Inferior parietal cortex (tissue), 1 donor: ENCODE results near the gene KDM4B.

Experiments
- DNase-seq: peaks from one replicate; pipeline ENCODE4 v3.0.0-alpha.2; 2016; ENCODE audit errors: extremely low spot score

KDM4B gene

DNA sequence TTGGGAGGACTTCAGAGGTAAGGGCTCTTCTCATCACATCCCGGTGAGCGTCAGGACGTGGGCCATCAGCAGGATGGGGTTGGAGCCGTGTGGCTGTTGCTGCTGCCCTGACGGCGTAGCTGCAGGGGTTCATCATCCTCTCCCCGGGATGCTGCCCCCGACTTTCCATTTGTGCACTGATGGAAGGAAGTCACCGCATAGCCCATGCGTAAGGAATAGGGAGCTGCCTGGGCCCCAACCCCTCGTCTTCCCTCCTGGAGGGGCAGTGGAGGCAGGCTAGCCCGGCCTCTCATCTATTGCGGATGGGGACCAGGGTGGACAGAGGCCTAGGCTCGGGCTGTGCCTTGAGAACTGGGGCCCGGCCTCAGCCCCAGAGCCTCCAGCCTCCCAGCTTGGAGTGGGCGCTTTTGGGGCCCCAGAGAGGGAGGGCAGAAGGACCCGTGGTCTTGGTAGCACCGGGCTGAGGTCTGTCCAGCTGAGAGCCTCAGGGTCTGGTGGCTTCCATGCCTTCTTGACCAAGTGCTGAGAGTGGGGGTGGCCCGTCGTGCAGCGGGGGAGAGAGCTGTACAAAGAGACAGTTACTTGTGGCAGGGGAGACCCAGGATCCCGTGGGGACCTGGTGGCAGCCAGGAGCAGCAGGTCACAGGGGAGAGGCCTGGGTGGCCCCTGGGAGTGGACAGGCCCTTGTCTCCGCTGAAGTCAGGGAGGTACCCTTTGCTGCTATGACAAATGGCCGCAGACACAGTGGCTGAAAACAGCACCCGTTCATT, 44.0 kb downstream of the KDM4B start:
- no peak for DNase-seq

DNA sequence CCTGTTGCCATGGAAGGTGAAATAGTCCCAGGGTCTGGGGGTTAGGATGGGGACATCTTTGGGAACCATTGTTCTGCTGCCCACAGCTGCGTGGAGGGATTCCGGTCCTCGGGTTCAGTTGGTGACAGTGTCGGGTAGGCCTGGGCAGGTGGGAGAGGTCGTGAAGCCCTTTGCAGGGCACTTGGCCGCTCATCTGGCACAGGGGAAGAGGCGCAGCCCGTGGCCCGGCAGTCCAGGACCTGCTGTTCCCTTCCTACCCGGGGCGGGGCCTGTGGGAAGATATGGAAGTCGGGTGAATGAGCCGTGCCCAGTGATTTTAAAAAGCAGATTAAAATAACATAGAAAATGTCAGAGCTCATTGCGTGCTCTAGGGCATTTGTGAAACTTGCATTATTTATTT, 44.8 kb downstream of the KDM4B start:
- no peak for DNase-seq

DNA sequence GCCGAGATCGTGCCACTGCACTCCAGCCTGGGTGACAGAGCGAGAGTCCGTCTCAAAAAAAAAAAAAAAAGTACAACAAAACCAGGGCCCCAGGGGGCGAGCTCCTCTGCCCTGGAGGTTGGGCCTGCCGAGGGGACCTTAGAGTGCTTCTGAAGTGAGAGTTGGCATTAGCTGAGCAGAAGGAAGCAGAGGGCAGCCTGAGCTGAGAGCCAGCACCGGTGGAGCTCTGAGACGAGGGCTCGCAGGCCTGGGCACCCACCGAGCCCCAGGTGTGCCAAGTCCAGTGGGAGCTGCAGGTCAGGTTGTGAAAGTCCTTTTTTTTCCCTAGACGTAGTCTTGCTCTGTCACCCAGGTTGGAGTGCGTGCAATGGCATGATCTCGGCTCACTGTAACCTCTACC, 46.0 kb downstream of the KDM4B start:
- no peak for DNase-seq

DNA sequence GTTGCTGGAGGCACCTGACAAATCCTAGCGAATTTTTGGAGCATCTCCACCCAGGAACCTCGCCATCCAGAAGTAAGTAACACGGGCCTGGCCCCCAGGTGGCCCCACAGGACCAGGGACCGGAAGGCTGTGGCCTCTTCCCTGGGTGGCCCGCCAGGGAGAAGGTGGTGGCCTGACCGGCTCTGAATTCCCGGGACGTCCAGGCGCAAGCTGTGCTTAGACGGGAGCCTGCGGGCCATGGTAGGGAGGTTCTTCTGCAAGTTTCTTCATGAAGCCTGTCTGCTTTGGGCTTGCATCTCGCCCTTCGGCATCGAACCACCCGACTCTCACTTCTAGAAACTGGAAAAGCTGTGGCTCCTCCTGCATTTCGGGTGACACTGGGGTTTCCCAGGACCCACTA, 47.4 kb downstream of the KDM4B start:
- no peak for DNase-seq

DNA sequence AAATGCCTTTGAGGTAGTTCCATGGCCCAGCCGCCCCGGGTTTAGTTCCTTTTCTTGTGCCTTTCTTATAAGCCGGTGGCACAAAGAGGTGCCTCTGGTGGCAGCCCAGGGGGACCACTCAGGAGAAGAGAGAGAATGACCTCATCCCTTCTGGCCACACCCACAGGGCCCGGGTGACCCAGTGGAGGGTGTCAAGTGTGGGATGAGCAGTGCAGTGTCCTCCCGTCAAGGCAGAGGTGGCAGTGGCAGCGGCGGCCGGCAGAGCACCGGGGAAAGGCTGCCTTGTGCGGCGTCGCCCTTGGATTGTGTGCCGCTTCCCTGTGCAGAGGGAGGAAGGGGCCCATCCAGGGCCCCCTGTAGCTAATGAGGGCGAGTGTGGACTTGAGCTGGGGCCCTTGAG, 47.9 kb downstream of the KDM4B start:
- DNase-seq: no peak

DNA sequence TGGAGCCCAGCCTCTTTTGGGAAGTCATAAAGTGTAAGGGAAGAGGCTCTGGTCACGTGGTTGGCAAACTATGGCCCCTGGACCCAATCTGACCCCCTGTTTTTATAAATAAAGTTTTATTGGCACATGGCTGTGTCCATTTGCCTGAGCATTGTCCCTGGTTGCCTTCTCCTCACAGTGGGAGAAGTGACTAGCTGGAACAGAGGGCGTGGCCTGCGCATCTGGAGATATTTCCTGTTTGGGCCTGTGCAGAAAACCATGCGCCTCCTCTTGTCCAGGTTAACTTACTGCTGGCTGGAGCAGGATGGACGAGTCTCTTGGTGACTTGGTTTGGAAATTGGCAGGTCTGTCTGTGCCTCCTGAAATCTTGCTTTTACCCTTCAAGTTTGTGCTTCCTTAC, 48.3 kb downstream of the KDM4B start:
- DNase-seq: no peak

DNA sequence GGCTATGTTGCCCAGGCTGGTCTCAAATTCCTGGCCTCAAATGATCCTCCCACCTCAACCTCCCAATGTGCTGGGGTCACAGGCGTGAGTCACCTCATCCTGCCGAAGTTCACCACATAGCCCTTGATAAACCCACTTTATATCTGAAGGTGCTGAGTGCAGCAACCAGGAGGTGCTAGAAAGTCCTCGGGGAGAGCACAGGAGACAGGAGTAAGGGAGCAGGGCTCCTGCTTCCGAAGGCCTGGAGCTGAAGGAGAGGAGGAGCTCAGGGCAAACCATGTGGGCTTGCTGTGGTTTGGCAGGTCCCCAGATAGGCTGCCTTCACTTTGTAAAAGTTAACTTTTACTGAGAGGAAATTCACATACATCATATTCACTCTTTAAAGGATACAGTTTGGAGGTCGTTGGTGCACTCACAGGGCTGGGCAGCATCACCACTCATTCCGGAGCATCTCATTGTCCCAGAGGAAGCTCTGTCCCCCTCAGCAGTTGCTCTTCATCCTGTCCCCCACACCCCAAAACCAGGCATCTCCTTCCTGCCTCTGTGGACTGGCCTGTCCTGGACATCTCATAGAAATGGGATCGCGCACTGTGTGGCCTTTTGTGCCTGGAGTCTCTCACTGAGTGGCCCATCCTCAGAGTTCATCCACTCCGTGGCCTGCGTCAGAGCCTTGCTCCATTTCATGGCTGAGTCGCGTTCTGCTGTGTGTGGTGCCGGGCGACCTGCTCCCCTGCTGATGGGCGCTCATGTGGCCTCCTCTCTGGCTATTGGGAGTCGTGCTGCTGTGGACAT, 49.5 kb downstream of the KDM4B start:
- no peak for DNase-seq

DNA sequence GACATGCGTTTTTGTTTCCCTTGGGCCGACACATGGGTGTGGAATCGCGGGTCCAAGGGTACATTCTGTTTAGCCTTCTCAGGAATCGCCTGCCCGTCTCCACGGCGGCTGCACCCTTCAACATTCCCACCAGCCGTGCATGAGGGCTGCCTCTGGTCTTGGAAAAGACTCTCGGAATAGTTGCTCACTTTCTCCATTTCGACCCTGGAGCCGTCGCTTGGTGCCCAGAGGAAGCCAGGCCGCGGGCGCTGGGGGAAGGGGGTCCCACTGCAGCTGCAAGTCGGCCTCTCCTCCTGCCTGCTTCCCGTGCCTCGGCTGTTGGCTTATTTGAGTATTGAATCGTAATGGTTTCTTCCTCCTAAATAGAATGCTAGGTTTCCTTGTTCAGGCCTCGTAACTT, 51.5 kb downstream of the KDM4B start:
- no peak for DNase-seq

DNA sequence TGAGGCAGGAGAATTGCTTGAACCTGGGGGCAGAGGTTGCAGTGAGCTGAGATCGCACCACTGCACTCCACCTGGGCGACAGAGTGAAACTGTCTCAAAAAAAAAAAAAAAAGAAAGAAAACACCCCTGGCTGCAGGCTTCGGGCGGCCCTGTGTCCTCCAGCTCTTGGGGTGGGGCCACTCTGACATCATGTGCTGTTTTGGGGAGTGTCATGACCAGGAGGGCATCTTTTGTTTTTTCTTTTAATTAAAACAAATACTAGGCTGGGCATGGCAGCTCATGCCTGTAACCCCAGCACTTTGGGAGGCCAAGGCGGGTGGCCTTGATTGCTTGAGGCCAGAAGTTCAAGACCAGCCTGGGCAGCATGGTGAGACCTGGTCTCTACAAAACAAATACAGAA, 52.1 kb downstream of the KDM4B start:
- no peak for DNase-seq

DNA sequence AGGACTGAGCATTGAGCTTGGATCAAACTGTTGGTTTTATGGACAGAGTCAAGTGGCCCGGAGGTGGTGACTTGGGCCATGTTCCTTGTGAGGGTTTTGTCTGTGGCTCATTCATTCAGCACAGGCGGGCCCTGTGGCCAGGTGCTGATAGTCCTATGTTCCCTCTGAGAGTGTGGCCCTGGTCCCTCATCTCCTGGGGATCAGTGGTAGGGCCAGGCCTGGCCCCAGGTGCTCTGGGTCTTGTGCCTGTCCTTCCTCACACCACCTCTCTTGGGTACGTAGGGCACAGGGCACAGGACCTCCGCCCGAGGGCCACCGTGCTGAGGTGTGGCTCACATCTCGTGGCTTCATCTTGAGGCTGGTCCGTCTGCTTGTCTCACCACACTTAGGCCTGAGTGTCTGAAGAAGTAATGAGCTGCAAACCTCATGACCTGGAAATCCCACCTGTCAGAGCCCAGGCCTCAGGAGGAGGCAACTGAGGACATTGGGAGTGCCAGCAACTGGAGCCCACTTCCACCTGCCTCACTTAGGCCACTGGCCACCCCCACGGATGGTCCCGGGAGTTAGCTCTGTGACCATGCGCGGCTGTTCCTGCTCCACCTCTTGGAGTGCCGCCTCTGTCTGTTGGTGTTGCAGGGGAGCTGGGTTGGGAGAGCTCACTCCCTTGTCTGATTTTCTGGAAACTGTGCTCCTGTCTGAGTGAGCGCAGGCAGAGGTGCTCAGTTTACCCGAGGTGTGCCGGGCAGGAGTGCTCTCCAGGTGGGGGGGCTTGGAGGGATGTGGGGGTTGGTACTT, 53.4 kb downstream of the KDM4B start:
- no peak for DNase-seq

DNA sequence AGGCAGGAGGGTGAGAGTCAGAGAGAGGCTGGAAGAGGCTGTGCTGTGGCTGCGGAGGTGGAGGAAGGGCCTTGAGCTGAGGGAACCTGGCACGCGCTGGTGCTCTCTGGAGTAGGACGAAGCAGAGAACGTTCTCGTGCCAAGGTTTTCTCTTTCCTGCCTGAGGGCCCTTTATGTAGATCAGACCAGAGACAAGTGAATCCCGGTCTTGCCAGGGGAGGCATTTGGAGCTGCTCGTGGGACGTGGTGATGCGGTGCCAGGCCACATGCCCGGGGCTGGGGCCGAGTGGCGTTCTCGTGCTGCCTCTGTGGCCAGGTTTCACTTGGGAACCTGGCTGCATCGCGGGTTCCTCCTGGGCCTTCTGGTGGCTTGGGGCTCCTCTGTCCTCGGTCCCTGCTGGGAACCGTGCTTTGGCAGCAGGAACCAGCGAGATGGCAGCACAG, 54.2 kb downstream of the KDM4B start:
- no peak for DNase-seq

DNA sequence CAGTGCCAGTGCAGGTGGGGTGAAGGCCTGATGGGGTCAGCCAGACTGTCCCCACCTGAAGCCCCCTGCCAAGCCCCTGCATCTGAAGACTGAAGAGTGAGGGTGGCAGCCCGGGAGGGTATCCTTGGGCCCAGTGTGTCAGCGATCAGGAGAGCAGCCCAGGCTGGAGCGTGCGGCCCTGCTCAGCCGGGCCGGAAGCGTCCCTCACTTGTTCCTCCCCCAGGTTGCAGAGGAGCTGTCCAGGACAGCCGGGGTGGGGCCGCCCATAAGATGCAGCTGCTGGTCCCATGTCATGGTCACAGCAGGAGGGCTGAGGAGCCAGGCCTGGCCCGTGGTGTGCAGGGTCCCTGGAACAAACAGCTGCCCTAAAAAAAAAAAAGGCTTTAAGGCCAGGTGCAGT, 55.4 kb downstream of the KDM4B start:
- no peak for DNase-seq

DNA sequence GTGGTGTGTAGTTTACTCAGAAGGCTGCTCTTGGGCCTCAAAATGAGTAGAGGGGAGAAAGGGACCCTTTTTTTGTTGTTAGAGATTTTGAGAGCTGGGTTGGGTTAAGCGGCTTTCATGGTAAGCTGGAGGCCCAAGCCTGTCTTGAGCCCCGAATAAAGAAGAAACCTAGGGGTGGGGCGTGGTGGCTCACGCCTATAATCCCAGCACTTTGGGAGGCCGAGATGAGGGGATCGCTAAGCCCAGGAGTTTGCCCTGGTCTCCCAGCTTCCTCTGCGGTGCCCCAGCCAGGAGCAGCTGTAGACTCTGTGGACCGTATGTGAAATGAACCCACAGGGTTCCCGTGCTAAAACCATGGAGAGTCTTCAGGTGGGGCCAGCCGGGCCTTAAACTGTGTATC, 56.1 kb downstream of the KDM4B start:
- DNase-seq: no peak

DNA sequence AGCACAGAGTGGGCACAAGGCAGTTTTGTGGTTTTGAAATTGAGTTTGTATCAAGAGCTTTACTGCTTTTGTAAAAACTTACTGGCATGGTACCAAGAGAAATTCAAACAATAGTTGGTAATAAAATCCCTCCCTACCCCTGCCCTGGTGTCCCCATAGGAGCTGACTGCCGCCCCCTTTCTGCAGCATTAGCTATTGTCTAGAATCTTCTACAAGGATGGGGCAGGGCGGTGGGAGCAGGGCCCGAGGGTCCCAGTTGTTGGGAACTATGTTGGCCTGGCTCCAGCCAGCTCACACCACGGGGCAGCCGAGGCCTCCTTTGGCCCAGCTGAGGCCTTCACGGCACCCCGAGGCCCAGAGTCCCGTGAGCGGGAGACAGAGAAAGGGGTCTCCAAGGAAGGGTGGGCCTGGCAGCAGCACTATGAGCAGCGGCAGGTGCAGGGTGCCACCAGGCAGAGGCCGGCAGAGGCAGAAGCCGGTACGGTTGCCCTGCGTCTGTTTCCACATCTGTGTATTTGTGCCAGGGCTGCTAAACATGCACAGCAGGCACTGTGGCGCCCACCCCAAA, 57.9 kb downstream of the KDM4B start:
- no peak for DNase-seq

DNA sequence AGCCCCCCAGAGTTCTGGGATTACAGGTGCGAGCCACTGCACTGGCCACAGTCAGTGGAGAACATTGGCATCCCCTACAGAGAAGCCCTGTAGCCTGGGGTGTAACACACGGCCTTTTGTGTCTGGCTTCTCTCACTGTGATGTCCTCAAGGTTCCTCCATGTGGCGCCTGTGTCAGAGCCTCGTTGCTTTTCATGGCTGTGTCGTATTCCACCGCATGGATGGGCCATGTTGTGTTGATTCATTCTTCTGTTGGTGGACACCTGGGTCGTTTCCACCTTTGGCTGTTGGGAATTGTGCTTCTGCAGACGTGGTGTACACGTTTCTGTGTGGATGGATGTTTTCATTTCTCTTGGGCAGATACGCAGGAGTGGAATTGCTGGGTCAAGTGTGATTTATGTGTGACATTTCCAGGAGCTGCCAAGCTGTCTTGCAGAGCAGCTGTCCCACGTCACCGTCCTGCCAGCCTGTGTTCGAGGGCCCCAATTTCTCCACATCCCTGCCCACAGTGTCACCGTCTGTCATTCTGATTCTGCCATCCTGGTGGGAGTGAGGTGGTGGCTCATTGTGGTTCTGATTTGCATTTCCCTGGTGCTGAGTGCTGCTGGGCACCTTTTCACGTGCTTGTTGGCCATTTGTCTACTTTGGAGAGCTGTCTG, 59.4 kb downstream of the KDM4B start:
- no peak for DNase-seq

DNA sequence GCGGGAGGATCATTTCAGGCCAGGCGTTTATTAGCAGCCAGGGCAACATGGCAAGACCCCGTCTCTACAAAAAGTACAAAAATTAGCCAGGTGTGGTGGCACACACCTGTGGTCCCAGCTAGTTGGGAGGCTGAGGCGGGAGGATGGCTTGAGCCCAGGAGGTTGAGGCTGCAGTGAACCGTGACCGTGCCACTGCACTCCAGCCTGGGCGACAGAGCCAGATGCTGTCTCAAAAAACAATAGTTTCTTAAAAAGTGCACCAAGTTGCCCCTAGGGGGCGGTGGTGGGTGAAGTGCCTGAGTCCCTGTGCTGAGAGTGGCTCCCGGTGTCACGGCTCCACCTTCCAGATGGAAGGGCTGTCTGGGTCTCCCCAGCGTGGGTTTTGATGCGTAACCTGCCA, 60.7 kb downstream of the KDM4B start:
- peak; percentile 56 for DNase-seq

DNA sequence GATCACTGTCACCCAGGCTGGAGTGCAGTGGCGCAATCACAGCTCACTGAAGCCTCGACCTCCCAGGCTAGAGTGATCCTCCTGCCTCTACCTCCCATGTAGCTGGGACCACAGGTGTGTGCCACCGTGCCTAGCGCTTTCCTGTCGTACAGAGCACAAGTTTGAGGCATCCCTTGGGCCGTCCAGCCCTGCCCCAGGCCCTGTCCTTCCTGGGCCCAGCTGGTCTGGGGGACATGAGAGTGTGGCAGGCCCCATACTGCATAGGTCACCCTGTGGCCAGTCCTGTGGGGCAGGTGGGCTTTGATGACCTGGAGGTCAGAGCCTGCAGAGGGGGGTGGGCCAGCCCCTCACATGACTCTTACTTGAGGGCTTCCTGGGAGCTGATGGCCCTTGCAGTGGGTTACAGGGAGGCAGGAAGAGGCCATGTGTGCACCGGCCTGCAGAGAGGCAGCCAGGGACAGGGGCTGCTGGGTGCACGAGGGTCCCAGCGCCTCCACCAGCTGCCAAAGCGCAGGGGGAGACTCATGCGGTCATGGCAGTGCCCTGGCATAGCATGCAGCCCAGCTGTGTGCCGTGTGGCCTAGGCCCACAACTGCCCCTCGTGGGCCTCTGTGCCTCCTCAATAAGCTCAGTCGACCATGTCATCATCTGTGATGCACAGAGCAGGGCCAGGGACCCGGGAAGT, 61.4 kb downstream of the KDM4B start:
- DNase-seq: no peak

DNA sequence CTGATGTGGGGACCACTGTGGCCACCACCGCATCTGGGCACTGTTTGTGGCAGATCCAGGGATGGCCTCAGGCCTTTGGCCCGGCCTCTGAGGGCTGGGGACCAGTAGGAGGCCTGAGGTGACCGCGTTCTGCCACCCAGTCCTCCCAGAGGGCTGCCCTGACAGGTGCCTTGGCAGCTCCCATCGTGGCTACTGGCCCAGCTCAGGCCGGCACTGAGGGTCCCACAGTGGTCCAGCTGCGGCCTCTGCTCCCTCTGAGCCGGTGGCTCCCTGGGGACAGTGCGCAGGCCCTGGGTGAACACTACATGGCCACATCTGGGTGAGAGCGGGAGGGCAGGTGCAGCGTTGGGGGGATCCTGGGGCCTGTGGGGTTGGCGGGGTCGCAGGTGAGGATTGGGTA, 61.9 kb downstream of the KDM4B start:
- DNase-seq: no peak

DNA sequence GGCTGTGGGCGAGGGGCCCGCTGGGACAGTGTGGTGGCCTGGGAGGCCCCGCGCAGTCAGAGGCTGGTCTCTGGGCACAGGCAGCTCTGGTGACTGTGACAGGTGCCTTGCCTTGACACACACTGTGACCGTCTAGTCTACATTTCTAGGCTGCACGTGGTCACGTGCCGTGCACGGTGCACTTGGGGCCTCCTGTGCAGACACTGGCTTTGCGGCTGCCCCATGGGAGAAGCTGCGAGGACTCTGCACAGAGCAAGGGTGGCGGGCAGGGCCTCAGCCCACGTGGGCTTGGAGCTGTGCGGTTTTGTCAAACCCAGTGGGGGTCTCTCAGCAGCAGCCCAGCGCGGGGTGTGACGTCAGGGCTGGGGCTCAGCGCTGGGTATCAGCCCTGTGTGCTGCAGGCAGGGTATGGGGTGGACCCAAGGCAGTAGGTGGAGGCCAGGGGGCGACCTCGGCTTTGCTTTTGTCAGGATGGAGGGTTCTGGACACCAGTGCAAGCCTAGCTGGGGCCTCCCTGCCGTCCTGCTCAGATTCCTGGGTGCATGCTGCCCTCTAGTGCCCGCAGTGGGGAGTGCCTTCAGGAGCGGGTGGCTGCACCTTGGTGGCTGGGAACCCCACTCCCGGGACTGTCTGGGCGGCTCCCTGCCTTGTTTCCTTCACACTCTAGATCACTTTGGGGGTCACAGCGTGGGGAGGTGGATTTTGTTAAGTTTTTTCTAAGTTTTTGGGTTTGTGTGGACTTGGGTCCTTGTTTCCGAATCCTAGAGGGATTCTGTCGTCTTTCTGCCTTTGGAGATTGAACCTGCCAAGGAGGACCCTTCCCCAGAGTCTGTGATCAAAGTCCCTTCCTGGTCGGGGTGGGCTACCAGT, 62.6 kb downstream of the KDM4B start:
- DNase-seq: peak; percentile 89
